ENCODE measurements around the gene EIF1. TPM values are rescaled to one million over a fixed set of nuclear protein-coding genes. Genes with fewer than 3 reads are reported as not detected.

The EIF1 gene
- total RNA-seq, 1 experiment from 2014 or later, result 775 TPM

GRCh38 chr17:41652461-41652970, 36.2 kb upstream of the EIF1 start:
- peak; percentile 53 to 58 for DNase-seq
- TF ChIP-seq CTCF (conservative IDR thresholded peaks at IDR 0.05) (no peak), EZH2 (IDR thresholded peaks at IDR 0.05; ENCODE audit: low read depth) (no peak)
- Histone ChIP-seq H3K9me2 (ENCODE audit: insufficient read depth) (no peaks in the 10 kb centered on the region), H4K20me1 (ENCODE audit: insufficient read depth) (no peaks in the 10 kb centered on the region), H3K4me2 (peak overlapping the region; percentile 66), H3K4me1 (replicated peaks; ENCODE audit: insufficient read depth) (peaks cover 76% of the 10 kb centered on the region), H3K4me3 (no peak overlapping the region; the same call in 1 of the 2 replicates), H2AFZ (no peak overlapping the region), H3F3A (ENCODE audit: insufficient read depth, low read depth) (peaks cover 47% of the 10 kb centered on the region), H3K27ac (peak overlapping the region; percentile 98), H3K27me3 (ENCODE audit: insufficient read depth, low read depth) (no peaks in the 10 kb centered on the region), H3K36me3 (ENCODE audit: low read depth) (no peaks in the 10 kb centered on the region), H3K79me2 (ENCODE audit: low read depth) (peaks cover 14% of the 10 kb centered on the region; the same call in 1 of the 2 replicates), H3K9me3 (ENCODE audit: insufficient read depth, low read depth) (no peaks in the 10 kb centered on the region)
- intact Hi-C loops (cut with micrococcal nuclease; ENCODE audit: unreplicated experiment), result loop anchor here (5.0 kb wide), 2 partner anchors 800 to 1135 kb away; no protein-coding TSS in a partner anchor
- no TSS peak for BruUV-seq (replicated peaks)
- CTCF ChIA-PET, result interaction anchor here (0.6 to 2.5 kb wide), 3 partner anchors 29 to 519 kb away, joined by 3 to 12 read pairs (median 9); no protein-coding TSS in a partner anchor
- POLR2A ChIA-PET (ENCODE audit: unreplicated experiment), result interaction anchor here (0.5 to 1.0 kb wide), 6 partner anchors 13 to 754 kb away, joined by 3 to 7 read pairs (median 4); no protein-coding TSS in a partner anchor

GRCh38 chr17:41653421-41653820, 35.3 kb upstream of the EIF1 start:
- no peak for DNase-seq
- H3K79me2 ChIP-seq (ENCODE audit: low read depth), result peaks cover 14% of the 10 kb centered on the region; the same call in 1 of the 2 replicates
- TF ChIP-seq EZH2 (IDR thresholded peaks at IDR 0.05; ENCODE audit: low read depth) (no peak), CTCF (conservative IDR thresholded peaks at IDR 0.05) (no peak)
- no peaks in the 10 kb centered on the region for H3K27me3 ChIP-seq (ENCODE audit: insufficient read depth, low read depth)
- H3K27ac ChIP-seq, result peak overlapping the region; percentile 98
- BruUV-seq (replicated peaks), result TSS peak; percentile 72
- peaks cover 76% of the 10 kb centered on the region for H3K4me1 ChIP-seq (replicated peaks; ENCODE audit: insufficient read depth)
- no peak overlapping the region for H2AFZ ChIP-seq
- H3K36me3 ChIP-seq (ENCODE audit: low read depth), result no peaks in the 10 kb centered on the region
- ChIA-PET CTCF (interaction anchor here (0.6 to 2.1 kb wide), 5 partner anchors 9 to 520 kb away, joined by 3 to 11 read pairs (median 7); no protein-coding TSS in a partner anchor), POLR2A (ENCODE audit: unreplicated experiment) (interaction anchor here (0.5 to 1.5 kb wide), 11 partner anchors 19 to 1210 kb away, joined by 3 to 23 read pairs (median 5); partner anchors contain the start of gene KRT13)
- H3K9me3 ChIP-seq (ENCODE audit: insufficient read depth, low read depth), result no peaks in the 10 kb centered on the region
- intact Hi-C loops (cut with micrococcal nuclease; ENCODE audit: unreplicated experiment), result loop anchor here (5.0 kb wide), 2 partner anchors 801 to 1136 kb away; no protein-coding TSS in a partner anchor
- no peak overlapping the region for H3K4me3 ChIP-seq
- no peaks in the 10 kb centered on the region for H4K20me1 ChIP-seq (ENCODE audit: insufficient read depth)
- H3K4me2 ChIP-seq, result peak overlapping the region; percentile 66
- H3K9me2 ChIP-seq (ENCODE audit: insufficient read depth), result no peaks in the 10 kb centered on the region
- H3F3A ChIP-seq (ENCODE audit: insufficient read depth, low read depth), result peaks cover 47% of the 10 kb centered on the region

- peaks cover 70% of the 10 kb centered on the region for H3K4me1 ChIP-seq (replicated peaks; ENCODE audit: insufficient read depth)
- peak overlapping the region; percentile 98 for H3K27ac ChIP-seq
- intact Hi-C loops (cut with micrococcal nuclease; ENCODE audit: unreplicated experiment), result loop anchor here (2.0 to 5.0 kb wide), 6 partner anchors 25 to 1137 kb away; partner anchors contain the start of genes KRT13, KRT17 and KRT19
- no peak overlapping the region; the same call in 1 of the 2 replicates for H3K4me3 ChIP-seq
- TF ChIP-seq CTCF (conservative IDR thresholded peaks at IDR 0.05), result peak; percentile 42; the same call in 1 of the 2 replicates
- TF ChIP-seq EZH2 (IDR thresholded peaks at IDR 0.05; ENCODE audit: low read depth), result no peak
- H3K27me3 ChIP-seq (ENCODE audit: insufficient read depth, low read depth), result no peaks in the 10 kb centered on the region
- no peaks in the 10 kb centered on the region for H3K9me2 ChIP-seq (ENCODE audit: insufficient read depth)
- H3F3A ChIP-seq (ENCODE audit: insufficient read depth, low read depth), result peaks cover 47% of the 10 kb centered on the region
- no peaks in the 10 kb centered on the region for H4K20me1 ChIP-seq (ENCODE audit: insufficient read depth)
- H3K36me3 ChIP-seq (ENCODE audit: low read depth), result no peaks in the 10 kb centered on the region
- peak; percentile 96 to 97 for DNase-seq
- CTCF ChIA-PET, result interaction anchor here (0.5 to 2.1 kb wide), 6 partner anchors 9 to 745 kb away, joined by 3 to 11 read pairs (median 5); no protein-coding TSS in a partner anchor
- POLR2A ChIA-PET (ENCODE audit: unreplicated experiment), result interaction anchor here (0.5 to 1.5 kb wide), 18 partner anchors 9 to 1210 kb away, joined by 3 to 23 read pairs (median 4); partner anchors contain the start of genes EIF1 and KRT13
- peak overlapping the region; percentile 86 for H3K4me2 ChIP-seq
- H2AFZ ChIP-seq, result no peak overlapping the region
- no peaks in the 10 kb centered on the region for H3K9me3 ChIP-seq (ENCODE audit: insufficient read depth, low read depth)
- peaks cover 14% of the 10 kb centered on the region; the same call in 1 of the 2 replicates for H3K79me2 ChIP-seq (ENCODE audit: low read depth)
- no TSS peak for BruUV-seq (replicated peaks)
These were observed 34.6 kb upstream of the EIF1 start for GRCh38 chr17:41653892-41654677.
